ENCODE measurements around the gene RAD50. TPM values are rescaled to one million over a fixed set of nuclear protein-coding genes. Genes with fewer than 3 reads are reported as not detected.
"Not testable (repeated sequence)": the region's sequence is repeated elsewhere in the genome, so short reads cannot be mapped to it uniquely, and the experiment has no call there.

The RAD50 gene
- total RNA-seq, 1 donor from 2014 or later: 12.6 TPM

DNA sequence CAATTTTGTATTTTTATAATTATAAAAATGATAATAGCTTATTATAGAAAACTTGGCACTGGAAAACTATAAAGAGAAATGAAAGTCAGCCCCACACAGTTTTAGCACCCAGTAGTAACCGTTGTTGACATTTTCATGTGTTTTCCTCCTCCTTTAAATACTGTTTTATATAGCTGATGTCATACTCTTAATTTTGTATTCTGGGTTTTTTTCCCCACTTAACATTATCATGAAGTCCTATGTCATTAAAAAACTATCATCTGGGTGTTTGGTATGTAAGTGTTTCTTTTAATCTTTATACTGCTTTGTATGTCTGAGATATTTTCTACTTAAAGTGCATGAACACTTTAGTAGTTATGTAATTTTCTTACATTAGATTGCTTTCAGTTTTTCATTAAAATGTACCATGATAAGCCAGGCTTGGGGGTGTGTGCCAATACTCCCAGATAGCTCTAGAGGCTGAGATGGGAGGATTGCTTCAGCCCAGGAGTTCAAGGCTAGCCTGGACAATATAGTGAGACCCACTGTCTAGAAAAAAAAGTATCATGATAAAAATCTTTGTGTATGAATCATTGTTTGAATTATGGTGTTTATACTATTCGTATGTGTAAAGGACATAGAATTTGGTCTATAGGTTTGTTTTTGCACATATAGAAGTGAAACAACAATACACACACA lies 2.7 kb downstream of the RAD50 start:
- no peak for DNase-seq

DNA sequence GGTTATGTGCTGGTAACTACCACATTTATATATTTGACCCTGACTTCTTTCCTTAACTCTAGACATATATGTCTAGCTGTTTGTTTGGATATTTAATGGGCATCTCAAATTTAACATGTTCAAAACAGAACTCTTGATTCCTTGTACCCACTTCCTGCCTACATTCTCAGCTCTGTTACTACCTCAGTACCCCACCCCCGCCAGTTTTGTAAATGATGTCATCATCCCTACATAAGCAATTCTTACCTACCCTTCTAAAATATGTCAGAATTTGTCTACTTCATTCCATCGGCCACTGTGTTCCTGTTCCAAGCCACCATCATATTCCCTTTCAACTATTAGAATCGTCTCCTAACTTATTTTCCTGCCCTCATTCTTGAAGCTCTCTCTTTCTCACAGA lies 4.8 kb downstream of the RAD50 start:
- no peak for DNase-seq

DNA sequence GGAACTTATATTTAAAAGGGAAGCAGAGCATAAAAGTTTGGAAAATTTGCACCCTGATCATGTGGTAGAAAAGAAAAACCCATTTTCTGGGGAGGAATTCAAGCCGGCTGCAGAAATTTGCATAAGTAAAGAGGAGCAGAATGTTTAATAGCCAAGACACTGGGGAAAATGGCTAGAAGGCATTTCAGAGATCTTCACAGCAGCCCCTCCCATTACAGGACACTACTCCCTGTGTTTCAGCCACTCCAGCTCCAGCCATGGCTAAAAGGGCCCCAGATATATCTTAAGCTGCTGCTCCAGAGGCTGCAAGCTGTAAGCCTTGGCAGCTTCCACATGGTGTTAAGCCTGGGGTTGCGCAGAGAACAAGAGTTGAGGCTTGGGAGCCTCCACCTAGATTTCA lies 7.8 kb downstream of the RAD50 start:
- DNase-seq: not testable (repeated sequence)

DNA sequence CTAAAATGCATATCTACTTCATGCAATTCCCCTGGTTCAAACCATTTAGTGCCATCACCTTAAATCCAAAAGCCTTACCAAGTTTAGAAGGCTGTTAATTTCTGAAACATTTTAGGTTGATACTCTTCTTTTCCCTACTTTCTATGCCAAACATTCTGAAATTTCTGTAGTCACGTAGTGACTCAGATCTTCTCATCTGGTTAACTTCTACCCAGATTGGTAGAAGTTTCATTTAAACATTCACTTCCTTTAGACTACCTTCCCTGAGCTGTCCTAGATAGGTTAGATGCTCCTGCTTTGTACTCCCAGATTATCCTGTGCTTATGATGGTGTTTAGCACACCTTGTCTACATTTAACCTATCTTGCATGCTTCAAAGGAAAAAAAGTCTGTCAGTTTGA lies 9.9 kb downstream of the RAD50 start:
- DNase-seq: no peak

DNA sequence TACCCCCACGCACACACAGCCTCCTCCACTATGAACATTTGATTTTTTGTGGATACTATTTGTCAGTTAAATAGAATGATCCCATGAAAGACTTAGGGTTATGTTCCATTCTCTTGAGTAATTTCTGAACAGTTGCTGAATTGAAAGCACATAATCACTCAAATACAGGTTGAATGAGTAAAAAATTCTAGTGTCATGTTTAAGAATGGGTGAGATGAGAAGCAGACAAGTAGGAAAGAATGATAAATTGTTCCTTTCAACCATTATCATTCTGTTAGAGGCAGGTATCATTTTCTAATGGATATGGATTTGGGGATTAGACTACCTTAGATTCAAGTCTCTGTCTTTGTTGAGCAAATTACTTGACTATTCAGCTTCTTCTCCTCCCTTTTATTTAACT lies 19.3 kb downstream of the RAD50 start:
- no peak for DNase-seq

DNA sequence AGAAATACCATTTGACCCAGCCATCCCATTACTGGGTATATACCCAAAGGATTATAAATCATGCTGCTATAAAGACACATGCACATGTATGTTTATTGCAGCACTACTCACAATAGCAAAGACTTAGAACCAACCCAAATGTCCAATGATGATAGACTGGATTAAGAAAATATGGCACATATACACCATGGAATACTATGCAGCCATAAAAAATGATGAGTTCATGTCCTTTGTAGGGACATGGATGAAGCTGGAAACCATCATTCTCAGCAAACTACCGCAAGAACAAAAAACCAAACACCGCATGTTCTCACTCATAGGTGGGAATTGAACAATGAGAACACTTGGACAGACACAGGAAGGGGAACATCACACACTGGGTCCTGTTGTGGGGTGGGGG lies 27.8 kb downstream of the RAD50 start:
- not testable (repeated sequence) for DNase-seq

DNA sequence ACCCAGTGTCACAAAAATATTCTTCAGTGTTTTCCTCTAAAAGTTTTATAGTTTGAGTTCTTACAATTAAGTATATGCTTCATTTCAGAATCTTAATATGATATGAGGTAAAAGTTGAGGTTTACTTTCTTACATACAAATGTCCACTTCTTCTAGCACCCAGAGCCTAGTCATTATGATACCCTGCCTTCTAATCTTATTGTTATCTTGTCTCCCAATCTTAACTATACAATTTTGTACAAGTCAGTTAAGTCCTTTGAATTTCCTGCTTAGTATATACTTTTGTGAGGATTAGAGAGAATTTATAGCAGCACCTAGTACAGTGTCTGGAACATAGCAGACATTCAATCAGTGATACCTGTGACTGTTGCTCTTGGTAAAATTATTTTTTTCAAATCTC lies 29.3 kb downstream of the RAD50 start:
- DNase-seq: no peak

DNA sequence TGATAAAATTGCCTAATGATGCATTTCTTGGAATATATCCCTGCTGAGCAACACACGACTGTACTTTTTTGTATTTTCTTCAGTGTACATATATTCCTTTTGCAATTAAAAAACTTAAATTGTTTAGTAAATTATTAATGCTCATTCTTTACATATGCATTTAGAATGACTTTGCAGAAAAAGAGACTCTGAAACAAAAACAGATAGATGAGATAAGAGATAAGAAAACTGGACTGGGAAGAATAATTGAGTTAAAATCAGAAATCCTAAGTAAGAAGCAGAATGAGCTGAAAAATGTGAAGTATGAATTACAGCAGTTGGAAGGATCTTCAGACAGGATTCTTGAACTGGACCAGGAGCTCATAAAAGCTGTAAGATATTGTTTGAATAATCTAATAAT lies 32.7 kb downstream of the RAD50 start:
- no peak for DNase-seq

DNA sequence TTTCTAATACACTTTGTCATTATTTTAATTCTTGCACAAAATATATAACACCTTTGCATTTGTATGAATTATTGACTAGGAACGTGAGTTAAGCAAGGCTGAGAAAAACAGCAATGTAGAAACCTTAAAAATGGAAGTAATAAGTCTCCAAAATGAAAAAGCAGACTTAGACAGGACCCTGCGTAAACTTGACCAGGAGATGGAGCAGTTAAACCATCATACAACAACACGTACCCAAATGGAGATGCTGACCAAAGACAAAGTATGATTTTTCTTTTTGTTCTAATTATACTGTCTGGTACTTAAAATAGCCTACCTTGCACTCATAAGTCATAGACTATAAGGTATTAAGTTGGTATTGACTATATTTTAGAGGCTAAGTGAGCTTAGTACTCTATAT lies 34.4 kb downstream of the RAD50 start:
- peak; percentile 61 for DNase-seq

DNA sequence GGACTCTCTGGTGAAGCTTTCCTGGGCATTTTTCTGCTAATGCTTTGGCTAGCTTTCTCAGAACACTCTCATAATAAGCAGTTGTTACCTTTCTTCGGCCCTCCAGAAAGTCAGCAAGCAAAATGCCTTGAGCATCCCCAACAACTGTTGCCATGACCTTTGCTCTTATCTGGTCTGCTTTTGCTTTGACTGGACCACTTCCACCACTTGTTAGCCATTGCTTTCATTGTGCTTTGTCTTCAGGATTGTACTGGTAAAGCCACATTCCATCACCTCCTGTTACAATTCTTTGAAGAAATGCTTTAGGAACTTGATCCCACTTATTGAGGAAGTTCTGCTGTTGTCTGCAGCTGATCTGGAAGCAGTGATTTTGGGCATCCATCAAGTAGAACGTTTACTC lies 35.7 kb downstream of the RAD50 start:
- peak; percentile 3 for DNase-seq

DNA sequence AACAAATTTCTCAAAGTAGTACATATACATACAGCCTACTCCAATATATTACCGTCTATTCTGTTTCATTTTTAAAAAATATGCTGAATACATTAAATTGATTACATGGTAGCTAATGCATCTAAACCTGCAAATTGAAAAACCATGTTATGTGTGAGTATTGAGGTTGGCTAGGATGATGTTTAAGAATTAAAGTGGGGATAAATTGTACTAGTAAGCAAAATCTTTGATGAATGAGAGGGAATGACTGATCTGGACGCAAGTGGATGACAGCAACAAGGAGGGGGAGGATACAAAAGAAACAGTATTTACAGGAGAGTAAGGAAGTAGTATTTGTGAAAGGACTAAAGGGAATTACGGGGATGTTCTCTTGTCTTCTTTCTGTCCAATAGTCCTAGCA lies 37.4 kb downstream of the RAD50 start:
- DNase-seq: no peak

DNA sequence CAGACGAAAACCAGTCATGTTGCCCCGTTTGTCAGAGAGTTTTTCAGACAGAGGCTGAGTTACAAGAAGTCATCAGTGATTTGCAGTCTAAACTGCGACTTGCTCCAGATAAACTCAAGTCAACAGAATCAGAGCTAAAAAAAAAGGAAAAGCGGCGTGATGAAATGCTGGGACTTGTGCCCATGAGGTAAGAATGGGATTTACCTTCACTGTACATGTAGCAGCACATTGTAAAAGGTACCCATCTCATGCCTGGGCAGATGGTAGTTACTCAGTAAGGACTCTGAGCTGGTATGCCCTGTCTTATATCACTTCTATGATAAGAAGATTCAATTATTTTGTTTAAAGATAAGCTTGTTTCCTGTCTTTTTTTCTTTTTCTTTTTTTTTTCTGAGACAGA lies 38.8 kb downstream of the RAD50 start:
- no peak for DNase-seq

DNA sequence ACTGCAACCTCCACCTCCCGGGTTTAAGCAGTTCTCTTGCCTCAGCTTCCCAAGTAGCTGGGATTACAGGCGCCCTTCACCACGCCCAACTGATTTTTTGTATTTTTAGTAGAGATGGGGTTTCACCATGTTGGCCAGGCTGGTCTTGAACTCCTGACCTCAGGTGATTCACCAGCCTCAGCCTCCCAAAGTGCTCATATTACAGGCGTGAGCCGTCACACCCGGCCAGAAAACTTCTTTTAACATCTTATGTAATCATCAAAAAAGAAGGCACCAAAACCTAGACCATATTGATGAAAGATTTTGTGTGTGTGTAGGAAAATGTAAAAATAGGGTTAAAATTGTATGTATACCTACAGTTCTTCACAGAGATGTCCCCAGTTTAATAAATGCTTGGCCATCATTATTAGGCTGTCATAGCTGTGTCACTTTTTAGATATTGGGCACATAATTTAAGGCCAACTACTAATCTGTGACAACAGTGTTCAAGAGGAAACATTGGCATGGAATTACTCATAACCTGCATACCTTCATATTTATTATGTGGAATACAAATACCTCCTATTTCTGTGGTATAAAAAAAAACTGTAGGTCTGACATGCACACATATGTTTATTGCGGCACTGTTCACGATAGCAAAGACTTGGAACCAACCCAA lies 44.4 kb downstream of the RAD50 start:
- no peak for DNase-seq

DNA sequence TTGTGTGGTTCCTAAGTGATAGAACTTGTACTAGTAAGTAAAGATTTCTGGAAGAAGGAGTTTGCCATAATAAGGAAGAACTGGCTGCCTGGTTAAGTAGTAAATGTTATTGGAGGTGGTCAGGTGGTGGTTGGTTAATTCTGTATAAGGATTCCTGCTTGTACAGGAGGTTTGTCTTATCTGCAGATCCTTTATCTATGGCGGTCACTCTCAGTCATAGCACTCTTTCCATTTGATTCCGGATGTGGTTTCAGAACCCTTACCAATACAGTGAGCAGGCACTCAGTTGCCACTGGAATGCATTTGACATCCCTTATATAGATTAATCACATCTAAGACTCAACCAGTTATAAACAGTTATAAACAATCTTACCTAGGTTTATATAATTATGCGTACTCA lies 50.3 kb downstream of the RAD50 start:
- no peak for DNase-seq

DNA sequence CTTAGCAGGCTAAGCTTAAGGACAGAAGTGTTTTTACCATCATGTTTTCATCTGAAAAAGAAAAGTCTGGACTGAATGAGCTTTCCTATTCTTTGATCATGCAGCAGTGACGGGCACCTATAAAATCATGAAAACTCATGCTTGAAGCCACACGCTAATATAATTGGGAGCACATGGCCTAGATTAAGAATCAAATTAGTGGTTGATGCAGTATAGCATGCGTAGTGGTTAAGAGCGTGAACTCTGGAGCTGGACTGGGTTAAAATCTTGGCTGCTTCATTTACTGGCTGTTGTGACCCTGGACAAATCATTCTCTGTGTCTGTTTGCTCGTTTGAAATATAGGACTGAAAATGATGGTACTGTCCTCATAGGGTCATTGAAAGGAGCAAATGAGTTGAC lies 51.3 kb downstream of the RAD50 start:
- DNase-seq: no peak

DNA sequence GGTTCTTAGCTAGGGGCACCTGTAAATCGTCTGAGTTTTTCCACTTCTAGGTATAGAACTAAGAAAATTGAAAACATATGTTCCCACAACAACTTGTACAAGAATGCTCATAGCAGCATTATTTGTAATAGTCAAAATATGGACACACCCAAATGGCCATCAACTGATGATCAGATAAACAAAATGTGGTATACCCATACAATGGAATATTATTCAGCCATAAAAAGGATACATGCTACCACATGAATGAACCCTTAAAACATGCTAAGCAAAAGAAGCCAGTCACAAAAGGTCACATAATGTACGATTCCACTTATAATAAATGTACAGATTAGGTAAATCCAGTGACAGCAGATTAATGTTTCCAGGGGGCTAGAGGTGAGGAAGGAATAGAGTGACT lies 55.2 kb downstream of the RAD50 start:
- no peak for DNase-seq

DNA sequence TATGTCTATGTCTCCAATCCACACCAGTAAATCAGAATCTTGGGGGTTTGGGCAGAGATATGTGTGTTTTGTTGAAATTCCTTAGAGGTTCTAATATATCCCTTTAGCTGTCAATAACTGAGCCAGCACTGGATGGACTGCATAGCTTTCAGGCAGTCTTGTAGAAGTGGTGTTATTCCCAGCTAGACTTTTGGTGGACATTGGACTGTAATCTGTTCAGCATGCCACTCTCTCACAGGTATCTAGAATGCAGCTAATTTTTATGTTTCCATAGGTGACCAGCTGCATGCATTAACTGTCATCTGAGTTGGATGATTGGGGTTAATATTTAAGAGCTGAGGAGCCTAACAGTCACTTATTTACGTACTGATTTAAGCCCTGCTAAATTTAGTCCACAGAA lies 56.1 kb downstream of the RAD50 start:
- no peak for DNase-seq

DNA sequence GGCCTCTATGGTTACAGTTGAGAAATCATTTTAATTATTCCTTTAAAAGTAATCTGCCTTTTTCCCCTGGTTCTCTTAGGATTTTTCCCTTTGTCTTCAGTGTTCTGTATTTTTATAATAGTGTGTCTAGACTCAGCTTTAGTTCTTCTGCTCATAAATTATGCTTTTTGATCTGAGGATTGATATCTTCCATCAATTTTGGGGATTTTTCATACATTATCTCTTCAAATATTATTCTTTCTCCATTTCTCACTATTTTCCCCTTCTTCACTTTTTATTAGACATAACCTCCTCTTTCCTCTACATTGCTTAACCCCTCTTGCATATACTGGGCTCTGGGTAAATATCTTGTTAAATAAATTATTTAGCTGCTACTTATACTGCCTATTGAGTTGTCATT lies 64.9 kb downstream of the RAD50 start:
- no peak for DNase-seq

DNA sequence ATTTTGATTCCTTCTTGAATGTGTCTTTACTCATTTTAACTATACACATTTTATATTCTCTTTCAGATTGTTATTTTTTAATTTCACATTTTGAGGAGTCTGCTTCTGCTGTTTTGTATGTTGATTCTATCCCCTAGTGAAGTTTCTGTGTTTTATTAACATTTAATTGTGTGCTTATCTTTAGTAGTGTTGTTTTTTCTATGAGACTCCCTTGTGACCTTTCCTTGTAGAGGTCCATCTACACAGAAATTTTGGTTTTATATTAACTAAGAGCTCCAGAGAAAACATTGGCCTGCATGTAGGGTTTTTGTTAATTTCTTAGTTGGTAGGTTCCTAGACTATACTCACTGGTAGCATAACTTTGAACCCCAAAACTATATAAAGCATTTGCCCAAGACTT lies 65.8 kb downstream of the RAD50 start:
- no peak for DNase-seq

DNA sequence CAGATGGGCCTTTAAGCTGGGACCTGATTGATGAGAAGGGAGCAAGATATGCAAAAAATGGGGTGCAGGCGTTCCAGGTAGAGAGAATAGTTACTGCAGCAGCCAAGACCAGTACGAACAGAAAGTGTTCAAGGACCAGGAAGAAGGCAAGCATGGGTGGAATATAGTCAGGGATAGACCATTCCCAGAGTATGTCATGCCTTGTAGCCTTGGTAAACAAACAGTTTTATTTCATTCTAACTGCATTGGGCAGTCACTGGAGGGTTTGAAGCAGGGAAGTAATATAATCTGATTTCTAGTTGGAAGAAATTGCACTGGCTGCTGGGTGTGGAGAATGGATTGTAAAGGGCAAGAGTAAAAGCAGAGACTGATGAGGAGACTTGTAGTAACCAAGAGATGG lies 70.7 kb downstream of the RAD50 start:
- DNase-seq: no peak

DNA sequence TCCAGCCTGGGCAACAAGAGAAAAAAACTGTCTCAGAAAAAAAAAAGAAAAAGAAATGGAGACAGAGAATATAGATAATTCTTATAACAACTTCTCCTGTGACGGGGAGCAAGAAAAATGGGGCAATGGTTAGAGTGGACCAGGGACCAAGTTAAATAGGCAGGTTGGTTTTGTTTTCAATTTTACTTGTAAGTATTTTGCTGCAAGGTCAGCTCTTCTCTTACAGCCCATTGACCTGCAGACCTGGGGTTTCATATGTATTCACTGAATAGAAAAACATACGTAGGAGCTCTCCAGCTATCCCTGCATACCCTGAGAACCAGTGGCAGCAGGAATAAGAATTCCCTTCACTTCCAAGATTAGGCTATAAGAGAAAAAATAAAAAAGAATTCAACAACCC lies 72.0 kb downstream of the RAD50 start:
- DNase-seq: no peak

DNA sequence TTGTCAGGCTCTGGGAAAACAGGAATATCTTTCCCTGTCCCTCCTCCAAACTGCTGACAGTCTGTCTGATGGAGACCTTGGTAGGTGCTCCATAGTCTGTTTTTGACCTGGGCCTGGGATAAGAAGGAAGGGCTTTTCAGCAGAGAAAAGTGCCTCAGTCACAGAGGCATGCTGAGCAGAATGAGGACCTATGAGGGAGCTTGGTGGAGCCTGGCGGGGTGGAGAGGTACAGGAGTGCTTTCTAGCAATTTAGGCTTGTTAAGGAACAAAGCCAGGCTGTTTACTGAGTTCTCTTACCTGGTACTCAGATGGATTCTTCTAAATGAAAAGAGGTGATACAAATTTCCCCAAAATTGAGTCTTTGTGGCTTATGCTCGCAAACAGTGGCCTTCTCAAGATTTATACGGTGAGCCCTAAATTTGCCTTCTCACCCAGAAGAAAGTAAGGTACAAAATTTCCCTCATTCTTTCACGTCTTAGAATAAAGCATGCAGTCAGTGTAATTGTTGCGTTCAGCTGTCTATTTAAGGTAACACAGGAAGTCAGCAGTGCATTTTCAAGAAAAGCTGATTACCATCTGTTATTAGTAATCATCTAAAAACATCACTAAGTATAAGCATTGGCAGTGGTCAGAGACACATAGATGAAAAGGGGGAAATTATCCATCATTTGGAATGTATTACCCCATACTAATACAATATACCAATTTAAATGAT lies 72.6 kb downstream of the RAD50 start:
- DNase-seq: peak; percentile 70

DNA sequence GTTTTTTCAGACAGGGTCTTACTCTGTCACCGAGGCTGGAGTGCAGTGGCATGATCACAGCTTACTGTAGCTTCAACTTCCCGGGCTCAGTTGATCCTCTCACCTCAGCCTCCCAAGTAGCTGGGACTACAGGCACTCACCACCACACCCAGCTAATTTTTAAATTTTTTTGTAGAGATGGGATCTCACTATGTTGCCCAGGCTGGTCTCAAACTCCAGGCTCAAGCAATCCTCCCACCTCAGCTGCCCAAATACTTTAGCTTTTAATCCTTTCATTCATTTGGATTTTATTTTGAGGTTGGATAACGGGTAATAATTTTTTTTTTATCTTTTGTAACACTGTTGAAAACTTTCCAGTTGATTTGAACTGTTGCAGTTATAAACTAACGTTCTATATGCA lies 76.8 kb downstream of the RAD50 start:
- DNase-seq: not testable (repeated sequence)

DNA sequence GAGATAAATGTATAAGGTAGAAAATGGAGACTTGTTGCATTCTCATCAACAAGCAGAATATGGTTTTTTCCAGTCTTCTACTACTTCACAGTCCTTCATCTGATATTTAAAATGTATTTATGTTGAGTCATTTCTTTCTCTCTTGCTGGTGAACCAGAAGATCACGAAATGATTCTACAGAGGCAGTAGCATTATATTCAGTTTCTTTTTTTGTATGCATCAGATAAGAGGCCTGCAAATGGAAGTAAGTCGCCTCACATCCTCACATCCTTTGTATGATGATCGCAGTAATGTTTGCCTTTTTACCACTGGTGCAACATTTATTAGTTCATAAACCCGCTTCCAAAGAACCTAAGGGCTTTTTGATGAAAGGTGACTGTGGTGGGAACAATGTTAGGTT lies 79.1 kb downstream of the RAD50 start:
- no peak for DNase-seq

Data from dermis blood vessel endothelial cell (primary cell).